Measurements from ENCODE around the gene MROH2A.
"Not testable (repeated sequence)": the region's sequence is repeated elsewhere in the genome, so short reads cannot be mapped to it uniquely, and the experiment has no call there.

The MROH2A gene, protein sequence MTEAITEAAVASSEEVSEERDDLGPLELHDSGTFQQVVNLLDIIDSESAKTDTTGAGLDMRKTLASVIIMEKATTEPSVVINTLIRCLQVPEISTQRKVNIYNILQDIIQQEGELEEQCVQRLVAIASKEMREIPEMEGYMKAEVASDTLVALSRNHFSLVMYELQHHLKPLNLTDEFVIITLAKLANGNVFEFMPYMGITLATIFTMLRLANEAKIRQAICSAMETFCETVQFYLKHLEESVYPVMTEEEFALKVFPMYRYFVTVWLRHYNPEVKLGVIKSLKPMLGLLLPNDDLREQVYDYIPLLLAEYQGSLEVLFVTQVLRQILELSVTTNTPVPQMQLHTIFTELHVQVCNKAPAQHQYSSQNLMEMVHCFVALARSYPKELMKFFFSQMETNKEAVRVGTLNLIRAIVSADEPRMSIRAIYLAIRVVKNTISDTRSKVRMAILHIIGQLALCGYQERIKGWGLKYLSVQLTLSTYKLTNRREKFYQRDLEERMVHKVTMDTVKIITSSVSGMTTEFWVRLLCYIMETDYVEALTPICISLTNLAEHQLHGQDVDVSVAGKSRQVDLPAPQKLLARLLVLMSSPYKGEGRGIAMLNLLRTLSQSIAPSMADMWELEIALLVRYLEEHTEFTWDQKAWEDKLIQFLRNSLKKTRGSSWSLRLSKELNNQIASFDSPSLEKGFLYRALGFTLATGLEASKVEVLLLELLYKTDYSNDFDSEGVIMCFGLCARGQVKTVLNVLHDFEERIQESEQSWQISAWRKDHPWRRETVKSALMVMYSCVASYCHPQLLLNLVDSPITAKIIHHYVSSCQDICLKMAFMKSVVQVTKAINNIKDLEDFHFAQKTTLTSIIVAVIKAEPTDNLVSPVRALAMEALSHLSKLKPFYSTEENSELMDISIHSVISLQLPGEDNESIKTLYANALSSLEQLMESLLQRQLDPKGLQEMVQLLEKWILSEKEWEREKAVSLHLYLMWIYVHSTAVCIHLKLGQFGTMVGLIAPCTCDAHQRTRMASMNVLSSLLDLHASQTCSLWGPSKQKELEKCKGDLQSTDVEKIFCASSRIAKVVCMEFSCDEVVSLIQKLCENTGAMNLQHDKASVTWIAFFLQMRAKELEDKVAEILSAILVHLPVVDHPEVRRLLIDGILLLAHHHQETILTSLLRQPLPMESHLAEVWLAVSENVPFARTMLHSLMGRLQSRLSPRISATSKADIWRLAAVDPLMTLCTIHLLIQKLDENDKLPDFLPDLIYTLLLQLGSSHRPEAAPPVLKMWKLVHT (N-terminal part only)

DNA sequence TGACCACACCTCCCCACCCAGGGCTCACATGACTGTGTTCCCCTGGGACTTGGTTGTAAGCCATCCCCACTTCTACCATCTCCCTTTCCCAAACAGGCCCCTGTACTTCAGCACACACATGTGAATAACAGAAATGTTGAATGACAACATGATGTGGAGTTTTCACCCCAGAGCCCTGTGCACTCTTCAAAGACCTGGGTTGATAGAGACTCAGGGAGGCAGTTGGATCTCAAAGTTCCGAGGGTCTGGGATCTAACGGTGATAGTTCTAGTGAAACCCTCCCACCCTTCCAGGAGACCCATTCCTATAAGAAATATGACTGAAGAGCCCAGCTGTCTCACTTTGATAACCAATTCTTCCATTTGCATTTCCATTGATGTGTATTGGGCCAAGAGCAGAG lies at the start of gene MROH2A:
Gene MROH2A (plus strand): TSS at position 301 of the 400 bp plus-strand sequence. CDS start 1,029 bp downstream, outside the sequence.
- TF ChIP-seq, protein P1, sequence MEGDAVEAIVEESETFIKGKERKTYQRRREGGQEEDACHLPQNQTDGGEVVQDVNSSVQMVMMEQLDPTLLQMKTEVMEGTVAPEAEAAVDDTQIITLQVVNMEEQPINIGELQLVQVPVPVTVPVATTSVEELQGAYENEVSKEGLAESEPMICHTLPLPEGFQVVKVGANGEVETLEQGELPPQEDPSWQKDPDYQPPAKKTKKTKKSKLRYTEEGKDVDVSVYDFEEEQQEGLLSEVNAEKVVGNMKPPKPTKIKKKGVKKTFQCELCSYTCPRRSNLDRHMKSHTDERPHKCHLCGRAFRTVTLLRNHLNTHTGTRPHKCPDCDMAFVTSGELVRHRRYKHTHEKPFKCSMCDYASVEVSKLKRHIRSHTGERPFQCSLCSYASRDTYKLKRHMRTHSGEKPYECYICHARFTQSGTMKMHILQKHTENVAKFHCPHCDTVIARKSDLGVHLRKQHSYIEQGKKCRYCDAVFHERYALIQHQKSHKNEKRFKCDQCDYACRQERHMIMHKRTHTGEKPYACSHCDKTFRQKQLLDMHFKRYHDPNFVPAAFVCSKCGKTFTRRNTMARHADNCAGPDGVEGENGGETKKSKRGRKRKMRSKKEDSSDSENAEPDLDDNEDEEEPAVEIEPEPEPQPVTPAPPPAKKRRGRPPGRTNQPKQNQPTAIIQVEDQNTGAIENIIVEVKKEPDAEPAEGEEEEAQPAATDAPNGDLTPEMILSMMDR (IDR thresholded peaks at IDR 0.05; ENCODE audit: borderline replicate concordance, insufficient read depth, low read depth, low read length): no peak
- no peak within 1 kb of the TSS for H3K4me3 ChIP-seq (ENCODE audit: low read depth, low read length)

DNA sequence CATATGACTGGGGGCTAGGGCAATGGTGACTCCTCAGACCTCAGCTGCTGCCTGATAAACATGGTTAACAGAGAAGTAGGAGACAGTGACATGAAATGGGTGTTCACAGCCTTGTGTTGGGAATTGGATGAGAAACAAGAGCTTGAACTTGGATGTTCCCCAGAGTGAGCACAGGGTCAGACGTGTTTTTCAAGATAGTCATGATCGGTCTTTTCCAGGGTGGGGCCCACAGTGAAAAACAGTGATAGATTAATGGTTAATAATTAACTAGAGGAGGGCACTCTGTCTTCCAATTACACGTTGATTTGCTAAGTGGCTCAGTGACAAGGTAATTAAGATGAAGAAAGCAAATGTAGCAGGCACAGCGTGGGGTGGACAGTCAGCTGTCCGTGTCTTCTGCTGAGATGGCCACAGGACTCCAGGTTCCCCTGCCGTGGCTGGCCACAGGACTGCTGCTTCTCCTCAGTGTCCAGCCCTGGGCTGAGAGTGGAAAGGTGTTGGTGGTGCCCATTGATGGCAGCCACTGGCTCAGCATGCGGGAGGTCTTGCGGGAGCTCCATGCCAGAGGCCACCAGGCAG lies 49.3 kb upstream of the MROH2A start, which contains the start of gene UGT1A3:
Gene UGT1A3 (plus strand): TSS at position 320 of the 579 bp plus-strand sequence. CDS start 85 bp downstream, at position 405.
- TF ChIP-seq, protein P1 (IDR thresholded peaks at IDR 0.05; ENCODE audit: borderline replicate concordance, insufficient read depth, low read depth, low read length): no peak
- no peak within 1 kb of the TSS for H3K4me3 ChIP-seq (ENCODE audit: low read depth, low read length)

DNA sequence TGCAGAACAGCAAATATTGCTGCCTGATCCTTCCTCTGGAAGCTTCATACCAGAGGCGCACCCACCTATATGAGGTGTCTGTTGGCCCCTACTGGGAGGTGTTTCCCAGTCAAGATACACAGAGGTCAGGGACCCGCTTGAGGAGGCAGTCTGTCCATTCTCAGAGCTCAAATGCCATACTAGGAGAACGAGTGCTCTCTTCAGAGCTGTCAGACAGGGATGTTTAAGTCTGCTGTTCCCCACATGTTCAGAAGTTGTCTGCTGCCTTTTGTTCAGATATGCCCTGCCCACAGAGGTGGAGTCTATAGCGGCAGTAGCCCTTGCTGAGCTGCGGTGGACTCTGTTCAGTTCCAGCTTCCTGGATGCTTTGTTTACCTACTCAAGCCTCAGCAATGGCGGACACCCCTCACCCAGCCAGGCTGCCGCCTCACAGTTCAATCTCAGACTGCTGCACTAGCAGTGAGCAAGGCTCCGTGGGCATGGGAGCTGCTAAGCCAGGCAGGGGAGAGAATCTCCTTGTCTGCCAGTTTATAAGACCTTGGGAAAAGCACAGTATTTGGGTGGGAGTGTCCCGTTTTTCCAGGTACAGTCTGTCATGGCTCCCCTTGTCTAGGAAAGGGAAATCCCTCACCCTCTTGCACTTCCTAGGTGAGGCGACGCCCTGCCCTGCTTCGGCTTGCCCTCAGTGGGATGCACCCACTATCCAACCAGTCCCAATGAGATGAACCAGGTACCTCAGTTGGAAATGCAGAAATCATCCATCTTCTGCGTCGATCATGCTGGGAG lies 41.1 kb upstream of the MROH2A start:
- not testable (repeated sequence) for H3K4me3 ChIP-seq (ENCODE audit: low read depth, low read length)

DNA sequence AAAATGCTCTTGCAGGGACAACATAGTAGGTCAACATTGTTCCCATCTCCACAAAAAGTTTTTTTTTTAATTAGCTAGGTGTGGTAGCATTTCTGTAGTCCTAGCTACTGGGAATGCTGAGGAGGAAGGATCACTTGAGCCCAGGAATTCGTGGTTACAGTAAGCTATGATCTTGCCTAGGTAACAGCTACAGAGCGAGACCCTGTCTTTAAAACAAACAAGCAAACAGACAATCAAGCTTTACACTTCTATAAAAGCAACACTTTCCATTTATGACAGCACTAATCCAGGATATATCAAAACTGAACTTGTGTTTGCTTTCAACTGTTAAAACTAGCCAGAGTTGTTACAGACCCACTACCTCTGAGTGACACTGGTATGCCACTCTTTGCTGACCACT lies 37.3 kb upstream of the MROH2A start:
- TF ChIP-seq, protein P1 (IDR thresholded peaks at IDR 0.05; ENCODE audit: borderline replicate concordance, insufficient read depth, low read depth, low read length): no peak
- H3K4me3 ChIP-seq (ENCODE audit: low read depth, low read length): no peak overlapping the region

DNA sequence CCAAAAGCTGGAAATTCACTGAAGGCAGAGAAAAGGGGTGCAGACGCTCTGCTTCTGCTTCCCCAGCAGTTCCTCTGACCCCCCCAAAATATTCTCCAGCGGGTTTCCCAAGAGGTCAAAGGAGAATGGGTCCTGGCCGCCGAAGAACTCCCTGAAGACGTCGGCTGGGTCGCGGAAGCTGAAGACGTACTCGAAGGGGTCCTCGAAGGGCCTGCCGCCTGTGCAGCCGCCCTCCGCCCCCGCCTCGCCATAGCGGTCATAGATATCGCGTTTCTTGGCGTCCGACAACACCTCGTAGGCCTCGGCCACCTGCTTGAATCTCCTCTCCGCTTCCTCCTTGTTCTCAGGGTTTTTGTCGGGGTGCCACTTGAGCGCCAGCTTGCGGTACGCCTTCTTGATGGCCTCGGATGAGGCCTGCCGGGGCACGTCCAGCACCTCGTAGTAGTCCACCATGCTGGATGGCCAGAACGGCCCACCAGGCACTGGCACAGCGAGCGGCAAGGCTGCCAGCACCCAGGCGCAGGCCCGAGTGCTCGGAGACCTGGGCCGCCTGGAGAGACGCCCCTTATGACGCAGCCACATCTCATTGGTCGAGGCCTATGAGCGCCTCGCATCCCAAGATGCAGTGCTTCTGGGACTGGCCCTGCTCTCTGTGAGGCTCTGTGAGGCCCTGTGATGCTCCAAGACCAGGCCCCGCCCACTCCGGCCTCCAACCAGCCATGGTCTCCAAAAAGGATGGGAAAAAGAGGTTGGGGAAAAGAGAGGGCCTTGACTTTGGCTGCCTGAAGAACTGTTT lies 34.5 kb upstream of the MROH2A start:
- TF ChIP-seq, protein P1 (IDR thresholded peaks at IDR 0.05; ENCODE audit: borderline replicate concordance, insufficient read depth, low read depth, low read length): no peak
- no peak overlapping the region for H3K4me3 ChIP-seq (ENCODE audit: low read depth, low read length)

DNA sequence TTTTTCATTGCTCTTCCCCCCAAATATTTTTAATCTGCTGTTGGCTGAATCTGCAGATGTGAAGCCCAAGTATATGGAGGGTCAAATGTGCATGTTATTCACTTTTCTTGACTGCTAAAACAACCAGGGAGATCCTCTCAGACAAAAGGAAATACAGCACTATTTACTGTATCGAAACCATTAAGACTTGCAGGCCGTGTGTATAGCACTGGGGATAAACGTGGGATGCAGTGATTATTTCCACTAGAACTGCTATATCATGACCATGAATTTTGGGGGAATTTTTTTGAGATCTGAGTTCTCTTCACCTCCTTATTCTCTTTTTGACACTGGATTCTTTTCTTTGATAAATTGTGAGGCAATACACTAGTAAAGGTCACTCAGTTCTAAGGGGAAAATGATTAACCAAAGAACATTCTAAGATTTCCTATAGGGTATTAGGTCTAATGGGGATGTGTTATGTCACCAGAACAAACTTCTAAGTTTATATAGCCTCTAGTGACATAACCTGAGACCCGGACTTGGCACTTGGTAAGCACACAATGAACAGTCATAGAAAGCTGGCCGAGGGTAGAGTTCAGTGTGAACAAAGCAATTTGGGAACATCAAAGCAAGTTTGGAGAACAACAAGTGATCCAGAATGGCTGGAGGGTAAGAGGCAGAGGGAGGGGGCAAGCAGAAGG lies 32.9 kb upstream of the MROH2A start:
- H3K4me3 ChIP-seq (ENCODE audit: low read depth, low read length): no peak overlapping the region
- TF ChIP-seq, protein P1 (IDR thresholded peaks at IDR 0.05; ENCODE audit: borderline replicate concordance, insufficient read depth, low read depth, low read length): no peak

DNA sequence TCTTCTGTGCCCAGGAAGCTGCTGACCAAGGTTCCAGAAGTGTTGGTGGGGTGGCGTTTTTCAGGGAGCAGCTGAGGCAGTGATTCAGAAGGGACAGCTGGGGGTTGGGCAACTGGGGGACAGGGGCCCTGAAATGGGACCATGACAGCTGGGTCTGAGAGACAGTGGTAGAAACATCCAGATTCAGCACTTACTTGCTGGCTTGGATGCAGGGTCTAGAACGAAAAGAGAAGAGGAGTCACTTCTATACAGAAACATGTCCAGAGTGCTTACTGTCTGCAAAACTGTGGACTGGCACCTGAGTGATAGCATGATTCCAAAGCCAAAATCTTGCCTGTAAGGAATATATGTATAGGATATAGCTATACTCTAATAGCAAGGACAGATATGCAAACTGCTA lies 32.3 kb upstream of the MROH2A start:
- H3K4me3 ChIP-seq (ENCODE audit: low read depth, low read length): not testable (repeated sequence)
